D721Med (cell line): ENCODE measurements around the gene PBX3.

ENCODE experiments used
- DNase-seq: peaks from one replicate; pipeline ENCODE4 v3.0.0; 2011; ENCODE audit warnings: low spot score; ENCODE audit not compliant: insufficient read length
- FAIRE-seq: peaks from 2 replicates; lab custom pipeline; 2011; peaks lifted over from hg19 to GRCh38; lab: Jason Lieb, UNC
- TF ChIP-seq, protein P1 (sequence below): IDR thresholded peaks from 2 replicates; pipeline ENCODE4 v1.5.1; 2012; ENCODE audit warnings: mild to moderate bottlenecking, control low read depth; ENCODE audit not compliant: insufficient read depth; ENCODE audit errors: missing control alignments

Gene PBX3

DNA sequence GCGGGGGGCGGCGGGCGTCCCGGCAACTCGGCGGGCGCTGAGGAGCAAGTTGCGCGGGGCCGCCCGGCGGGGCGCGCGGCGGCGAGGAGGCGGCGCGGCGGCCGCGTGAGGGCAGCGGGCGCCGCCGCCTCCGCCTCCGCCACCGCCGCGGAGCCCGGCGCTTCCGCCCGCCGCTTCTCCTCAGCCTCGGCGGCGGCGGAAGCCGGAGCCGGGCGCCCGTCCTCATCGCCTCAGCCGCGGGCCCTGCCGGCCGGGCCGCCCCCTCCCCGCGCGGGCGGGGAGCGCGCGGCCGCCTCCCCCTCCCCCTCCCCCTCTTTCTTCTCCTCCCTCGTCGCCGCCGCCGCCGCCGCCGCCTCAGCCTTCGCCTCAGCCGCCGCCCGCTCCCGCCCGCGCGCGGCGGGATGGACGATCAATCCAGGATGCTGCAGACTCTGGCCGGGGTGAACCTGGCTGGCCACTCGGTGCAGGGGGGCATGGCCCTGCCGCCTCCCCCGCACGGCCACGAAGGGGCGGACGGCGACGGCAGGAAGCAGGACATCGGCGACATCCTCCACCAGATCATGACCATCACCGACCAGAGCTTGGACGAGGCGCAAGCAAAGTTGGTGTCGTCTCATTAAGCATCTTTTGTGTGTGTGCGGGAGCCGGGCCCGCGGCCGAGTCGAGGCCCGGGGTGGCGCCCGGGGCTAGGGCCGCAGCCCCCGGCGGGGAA, at the start of gene PBX3:
PBX3 (plus strand) TSS at position 321 of the 712 bp plus-strand sequence.
- DNase-seq (no peak), FAIRE-seq (no peak)
- TF ChIP-seq, protein P1, sequence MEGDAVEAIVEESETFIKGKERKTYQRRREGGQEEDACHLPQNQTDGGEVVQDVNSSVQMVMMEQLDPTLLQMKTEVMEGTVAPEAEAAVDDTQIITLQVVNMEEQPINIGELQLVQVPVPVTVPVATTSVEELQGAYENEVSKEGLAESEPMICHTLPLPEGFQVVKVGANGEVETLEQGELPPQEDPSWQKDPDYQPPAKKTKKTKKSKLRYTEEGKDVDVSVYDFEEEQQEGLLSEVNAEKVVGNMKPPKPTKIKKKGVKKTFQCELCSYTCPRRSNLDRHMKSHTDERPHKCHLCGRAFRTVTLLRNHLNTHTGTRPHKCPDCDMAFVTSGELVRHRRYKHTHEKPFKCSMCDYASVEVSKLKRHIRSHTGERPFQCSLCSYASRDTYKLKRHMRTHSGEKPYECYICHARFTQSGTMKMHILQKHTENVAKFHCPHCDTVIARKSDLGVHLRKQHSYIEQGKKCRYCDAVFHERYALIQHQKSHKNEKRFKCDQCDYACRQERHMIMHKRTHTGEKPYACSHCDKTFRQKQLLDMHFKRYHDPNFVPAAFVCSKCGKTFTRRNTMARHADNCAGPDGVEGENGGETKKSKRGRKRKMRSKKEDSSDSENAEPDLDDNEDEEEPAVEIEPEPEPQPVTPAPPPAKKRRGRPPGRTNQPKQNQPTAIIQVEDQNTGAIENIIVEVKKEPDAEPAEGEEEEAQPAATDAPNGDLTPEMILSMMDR: no peak

DNA sequence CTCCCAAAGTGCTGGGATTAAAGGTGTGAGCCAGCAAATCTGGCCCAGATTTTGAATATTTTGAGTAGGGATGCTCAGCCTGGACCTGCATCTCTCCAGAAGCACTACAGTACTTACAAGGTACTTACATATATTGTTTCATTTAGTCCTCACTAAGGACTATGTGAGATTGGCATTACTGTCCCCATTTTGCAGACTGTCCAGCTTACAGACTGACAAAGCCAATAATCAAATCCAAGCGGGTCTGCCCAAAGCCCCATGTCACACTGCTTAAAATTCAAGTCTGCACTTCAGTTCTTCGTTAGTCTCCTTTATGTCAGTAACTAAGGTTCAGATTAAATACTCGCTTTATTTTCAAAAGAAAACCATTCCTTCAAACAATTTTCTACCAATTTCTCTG, 47.3 kb upstream of the PBX3 start:
- FAIRE-seq (no peak), DNase-seq (no peak)
- TF ChIP-seq, protein P1: no peak

DNA sequence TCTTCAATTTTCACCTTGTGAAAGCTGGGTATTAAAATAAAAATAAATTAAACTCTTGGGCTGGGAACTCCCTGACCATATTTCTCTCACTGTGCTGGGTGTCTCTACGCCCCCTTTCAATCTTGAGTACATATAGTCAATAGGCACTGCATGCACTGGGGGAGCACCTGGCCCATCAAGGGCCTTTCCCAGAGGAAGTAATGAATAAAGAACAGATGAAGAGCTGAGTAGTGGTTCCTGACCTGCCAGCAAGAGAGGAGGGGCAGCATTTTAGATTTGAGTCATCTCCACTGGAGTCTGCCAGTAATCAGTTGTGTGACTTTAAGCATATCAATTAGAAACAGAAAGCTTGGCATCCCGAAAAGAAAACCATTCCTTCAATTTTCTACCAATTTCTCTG, 46.4 kb upstream of the PBX3 start:
- TF ChIP-seq, protein P1: no peak
- FAIRE-seq (no peak), DNase-seq (no peak)

DNA sequence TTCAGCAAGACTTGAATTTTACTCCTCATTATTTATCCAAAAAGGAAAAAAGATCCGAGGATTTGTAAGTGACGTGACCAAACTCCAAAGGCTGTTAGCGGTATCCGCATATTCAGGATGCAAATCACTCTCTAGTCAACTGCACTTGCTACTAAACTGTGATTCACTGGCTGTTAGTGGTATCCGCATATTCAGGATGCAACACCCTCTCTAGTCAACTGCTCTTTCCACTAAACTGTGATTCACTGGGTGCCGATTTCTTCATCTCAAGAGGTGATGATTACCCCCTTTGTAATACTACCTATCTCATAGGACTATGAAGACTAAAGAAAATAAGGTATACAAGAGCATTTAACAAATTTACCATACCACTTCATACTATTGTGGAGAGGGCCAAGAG, 45.8 kb upstream of the PBX3 start:
- no peak for FAIRE-seq
- DNase-seq: no peak
- TF ChIP-seq, protein P1: no peak

DNA sequence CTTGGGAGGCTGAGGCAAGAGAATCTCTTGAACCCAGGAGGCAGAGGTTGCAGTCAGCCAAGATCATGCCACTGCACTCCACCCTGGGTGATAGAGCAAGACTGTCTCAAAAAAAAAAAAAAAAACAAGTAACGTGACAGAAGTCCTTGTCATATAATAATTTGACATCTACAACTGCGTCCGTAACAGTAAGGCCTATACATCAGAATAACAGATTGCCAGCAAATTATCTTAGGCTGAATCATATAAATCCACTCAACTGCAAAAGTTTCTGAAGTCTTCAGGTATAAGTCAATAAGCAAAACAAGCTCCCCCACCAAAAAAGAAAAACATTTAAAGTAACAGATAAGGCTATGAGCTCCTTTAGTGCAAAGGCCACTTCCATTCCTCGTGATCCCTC, 43.5 kb upstream of the PBX3 start:
- FAIRE-seq (no peak), DNase-seq (no peak)
- TF ChIP-seq, protein P1: no peak

DNA sequence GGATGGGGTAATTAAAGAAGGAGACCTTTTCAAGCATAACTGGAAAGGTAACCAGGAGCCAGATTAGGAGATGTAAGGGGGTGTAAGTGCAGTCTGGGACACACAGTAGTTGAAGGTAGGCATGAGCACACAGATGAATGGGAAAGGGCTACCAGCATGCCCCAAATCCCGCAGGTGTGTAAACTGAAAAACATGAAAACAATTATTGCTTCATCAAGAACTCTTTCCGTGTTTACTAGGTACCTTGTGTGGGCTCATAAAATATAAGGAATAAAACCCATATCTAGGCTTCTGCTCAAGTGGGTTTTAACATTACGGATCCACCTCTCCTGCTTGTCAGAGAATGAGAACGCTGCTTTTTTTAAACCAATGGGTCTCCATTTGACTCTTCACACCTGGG, 41.3 kb upstream of the PBX3 start:
- no peak for FAIRE-seq
- TF ChIP-seq, protein P1: no peak

DNA sequence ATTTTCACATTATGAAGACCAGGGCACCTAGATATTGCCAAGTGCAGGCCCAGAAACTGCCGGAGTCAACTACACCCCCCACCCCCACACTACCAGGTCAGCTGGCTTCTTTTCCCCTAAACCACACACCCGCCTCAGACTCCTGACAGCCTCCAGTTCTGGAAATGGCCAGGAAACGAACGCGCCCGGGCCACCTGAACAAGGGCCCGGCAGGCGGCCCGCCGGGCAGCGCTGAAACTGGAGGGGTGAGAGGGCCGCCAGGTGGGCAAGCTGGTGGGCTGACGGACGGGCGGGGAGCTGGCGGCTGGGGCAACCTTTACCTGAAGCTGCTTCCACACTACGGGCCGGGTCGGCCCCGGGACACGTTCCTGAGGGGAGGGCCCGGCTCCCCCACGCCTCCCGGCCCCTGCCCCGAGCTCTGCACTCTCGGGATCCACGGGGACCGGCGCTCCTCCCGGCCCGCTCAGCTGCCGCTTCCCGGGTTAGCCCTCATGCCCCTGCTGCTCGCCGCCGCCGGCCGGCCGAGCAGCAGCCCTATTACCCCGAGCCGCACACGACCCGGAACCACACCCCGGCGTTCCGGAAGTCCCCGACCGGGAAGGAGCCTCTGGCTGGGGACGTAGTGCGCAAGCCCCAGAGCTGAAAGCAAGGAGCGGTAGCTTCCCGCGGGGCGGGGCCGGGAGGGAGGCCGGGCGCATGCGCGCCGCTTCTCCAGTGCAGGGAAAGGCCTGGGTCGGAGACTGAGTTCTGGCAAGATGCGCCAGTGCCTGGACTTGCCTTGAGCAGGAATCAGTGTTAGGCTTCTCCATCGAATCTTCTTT, 40.3 kb upstream of the PBX3 start, which contains the start of gene MAPKAP1:
MAPKAP1 (minus strand) TSS at position 558 of the 821 bp plus-strand sequence. CDS start 34,634 bp downstream, outside the sequence.
- DNase-seq (peak; percentile 90), FAIRE-seq (no peak)
- TF ChIP-seq, protein P1: no peak

More for the DNA sequence above, 41.3 kb upstream of the PBX3 start:
- no peak for DNase-seq
